Activated naive CD4-positive, alpha-beta T cell treated with anti-CD3 and anti-CD28 coated beads, Interleukin-2, amount 50 U/mL, for 72 hours (primary cell): ENCODE results near the gene CNTROB. TPM values are rescaled to one million over a fixed set of nuclear protein-coding genes. Genes with fewer than 3 reads are reported as not detected.

Experiments
- ATAC-seq, 2 donors: fragments of 150-1000 bp; cut with Tn5 transposase; 2 replicates each; pipeline ENCODE4 v1.10.0; 2021; ENCODE audit warnings: mild to moderate bottlenecking in 2 of 2, moderate library complexity in 2 of 2
- DNase-seq, 2 donors: peaks; one replicate each; pipeline ENCODE4 v3.0.0; 2021 to 2022; ENCODE audit warnings: low spot score in 2 of 2
- H3K27ac Mint-ChIP-seq, 2 donors: one replicate each; pipeline ENCODE4 v1.8.0; 2022; ENCODE audit warnings: mild to moderate bottlenecking in 2 of 2, mixed read lengths in 2 of 2
- H3K36me3 Mint-ChIP-seq, 2 donors: one replicate each; pipeline ENCODE4 v1.8.0; 2022; ENCODE audit warnings: mixed read lengths in 2 of 2
- H3K9me3 Mint-ChIP-seq, 2 donors: one replicate each; pipeline ENCODE4 v1.8.0; 2022; ENCODE audit warnings: mixed read lengths in 2 of 2
- total RNA-seq, 2 donors: library from RNA; stranded (reverse); gene quantifications; one replicate each; pipeline ENCODE4 v1.2.3, GENCODE V29; 2022

Gene CNTROB
- total RNA-seq, 2 donors from 2014 or later = 73.3 to 147 TPM

DNA sequence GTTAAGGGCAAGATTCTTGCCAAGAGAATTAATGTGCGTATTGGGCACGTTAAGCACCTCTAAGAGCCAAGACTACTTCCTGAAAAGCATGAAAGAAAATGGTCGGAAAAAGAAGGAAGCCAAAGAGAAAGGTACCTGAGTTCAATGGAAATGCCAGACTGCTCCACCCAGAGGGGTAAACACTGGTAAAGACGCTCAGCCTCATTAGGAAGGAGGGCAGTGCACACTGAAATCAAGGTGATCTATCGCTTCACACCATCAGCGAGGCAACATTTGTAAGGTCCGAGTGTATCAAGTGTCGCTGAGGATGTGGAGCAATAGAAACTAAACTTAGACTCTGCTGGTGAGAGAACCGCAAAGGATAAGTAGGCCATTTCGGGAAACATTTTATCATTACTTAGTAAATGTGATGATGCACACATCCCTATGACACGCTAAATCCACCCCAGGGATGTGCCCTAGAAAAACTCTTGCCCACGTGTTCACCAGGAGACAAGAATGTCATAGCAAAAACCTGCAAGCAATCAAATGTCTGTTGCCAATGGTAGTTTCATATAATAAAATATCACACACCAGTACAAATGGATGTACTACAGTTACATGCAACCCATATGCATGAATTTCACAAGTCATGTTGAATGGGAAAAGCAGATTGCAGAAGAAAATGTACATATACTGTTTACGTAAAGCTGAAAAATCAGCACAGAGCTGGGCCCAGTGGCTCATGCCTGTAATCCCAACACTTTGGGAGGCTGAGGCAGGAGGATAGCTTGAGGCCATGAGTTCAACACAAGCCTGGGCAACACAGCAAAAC is 23.6 kb downstream of the CNTROB start:
- Mint-ChIP-seq H3K9me3 (no peaks in the 10 kb centered on the region), H3K36me3 (no peaks in the 10 kb centered on the region), H3K27ac (no peak overlapping the region)
- DNase-seq = no peak
- ATAC-seq = no peak

DNA sequence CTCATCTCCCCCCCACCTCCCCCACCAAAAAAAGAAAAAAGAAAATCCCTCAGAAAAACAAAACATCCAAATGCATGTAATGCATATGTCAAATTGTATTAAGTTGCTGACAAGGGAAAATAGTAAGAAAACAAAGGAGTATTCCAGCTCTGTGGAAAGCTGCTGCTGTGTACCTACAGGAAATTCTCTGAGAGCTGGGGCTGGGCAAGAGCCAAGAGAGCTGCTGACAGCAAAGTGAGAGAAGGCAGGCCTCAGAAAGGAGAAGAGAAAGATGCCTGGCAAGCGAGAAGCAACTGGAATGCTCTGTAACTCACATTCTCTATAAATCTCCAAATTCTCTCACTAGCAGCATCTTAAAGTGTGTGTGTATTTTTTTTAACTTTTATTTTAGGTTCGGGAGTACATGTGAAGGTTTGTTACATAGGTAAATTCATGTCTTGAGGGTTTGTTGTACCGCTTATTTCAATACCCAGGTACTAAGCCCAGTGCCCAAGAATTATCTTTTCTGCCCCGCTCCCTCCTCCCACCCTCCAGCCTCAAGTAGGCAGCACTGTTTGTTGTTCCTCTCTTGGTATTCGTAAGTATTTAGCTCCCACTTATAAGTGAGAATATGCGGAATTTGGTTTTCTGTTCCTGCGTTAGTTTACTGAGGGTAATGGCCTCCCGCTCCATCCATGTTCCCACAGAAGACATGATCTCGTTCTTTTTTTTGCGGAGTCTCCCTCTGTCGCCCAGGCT is 24.4 kb downstream of the CNTROB start:
- no peak for ATAC-seq
- Mint-ChIP-seq H3K36me3 (no peaks in the 10 kb centered on the region), H3K27ac (no peak overlapping the region), H3K9me3 (no peaks in the 10 kb centered on the region)
- DNase-seq = no peak

DNA sequence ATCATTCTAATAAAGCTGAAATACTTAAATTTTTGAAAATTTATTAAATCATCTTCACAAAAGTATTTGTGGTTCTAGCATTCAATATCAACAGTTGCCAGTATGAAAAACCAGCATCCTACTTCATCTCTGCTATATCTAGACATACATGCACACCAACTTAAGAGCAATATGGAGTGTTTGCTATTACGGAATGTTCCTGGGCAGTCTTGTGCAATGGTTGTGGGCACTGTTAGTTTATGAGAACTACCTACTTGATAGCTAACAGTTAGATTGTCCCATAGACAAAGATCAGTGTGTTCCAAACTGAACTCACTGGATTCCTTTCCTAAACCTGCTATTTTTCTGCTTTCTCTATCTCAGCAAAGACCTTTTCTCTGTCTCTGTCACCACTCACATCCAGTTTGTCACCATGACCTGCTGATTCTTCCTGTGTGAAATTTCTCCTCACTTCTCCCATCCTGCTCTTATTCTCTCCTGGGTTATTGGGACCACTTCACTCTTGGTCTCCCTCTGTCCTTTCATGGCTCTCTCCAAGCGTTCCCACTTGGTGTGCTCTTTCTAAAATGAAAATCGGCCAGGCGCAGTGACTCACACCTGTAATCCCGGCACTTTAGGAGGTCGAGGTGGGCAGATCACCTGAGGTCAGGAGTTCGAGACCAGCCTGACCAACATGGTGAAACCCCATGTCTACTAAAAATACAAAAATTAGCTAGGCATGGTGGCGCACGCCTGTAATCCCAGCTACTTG is 27.7 kb downstream of the CNTROB start:
- DNase-seq (no peak), ATAC-seq (no peak)
- Mint-ChIP-seq H3K9me3 (no peaks in the 10 kb centered on the region), H3K36me3 (no peaks in the 10 kb centered on the region), H3K27ac (no peak overlapping the region)

- Mint-ChIP-seq H3K36me3 (no peaks in the 10 kb centered on the region), H3K27ac (no peak overlapping the region), H3K9me3 (no peaks in the 10 kb centered on the region)
- DNase-seq (no peak), ATAC-seq (no peak)
Observed at GRCh38 chr17:7961421-7961820, 29.4 kb downstream of the CNTROB start.

DNA sequence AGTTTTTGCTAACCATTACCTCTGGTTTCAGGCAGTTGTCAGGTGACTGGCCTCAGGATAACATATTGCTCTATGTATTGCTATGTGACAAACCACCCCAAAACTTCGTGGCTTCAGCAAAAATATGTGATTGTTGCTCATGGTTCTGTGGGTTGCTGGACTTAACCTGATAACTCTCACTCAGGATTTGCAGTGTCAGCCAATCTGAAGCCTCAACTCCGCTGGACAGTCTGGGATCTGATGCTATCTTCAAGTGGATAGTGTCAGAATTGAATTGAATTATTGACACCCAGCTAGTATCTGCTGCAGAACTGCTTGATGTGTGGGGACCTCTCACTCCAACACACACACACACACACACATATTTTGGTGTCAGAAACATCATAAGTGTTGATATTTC is 35.7 kb downstream of the CNTROB start:
- no peak for DNase-seq

DNA sequence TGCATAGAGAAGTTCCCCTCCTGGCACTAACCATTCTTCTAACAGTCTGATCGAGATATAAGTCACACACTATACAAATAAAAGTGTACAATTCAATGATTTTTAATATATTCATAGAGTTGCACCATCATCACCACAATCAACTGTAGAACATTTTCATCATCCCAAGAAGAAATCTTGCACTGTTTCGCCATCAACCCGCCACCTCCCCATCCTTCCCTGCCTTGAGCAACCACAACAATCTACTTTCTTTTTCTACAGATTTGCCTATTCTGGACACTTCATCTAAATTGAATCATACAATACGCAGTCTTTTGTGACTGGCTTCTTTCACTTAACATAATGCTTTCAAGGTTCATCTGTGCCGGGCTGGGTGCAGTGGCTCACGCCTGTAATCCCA is 37.4 kb downstream of the CNTROB start:
- ATAC-seq (no peak), DNase-seq (no peak)
- Mint-ChIP-seq H3K27ac (no peak overlapping the region), H3K9me3 (peaks cover 2 to 3% of the 10 kb centered on the region in 2 donors), H3K36me3 (peaks cover 3 to 4% of the 10 kb centered on the region in 2 donors)

More for the DNA sequence above, 35.7 kb downstream of the CNTROB start:
- H3K27ac Mint-ChIP-seq = no peak overlapping the region
- H3K36me3 Mint-ChIP-seq = no peaks in the 10 kb centered on the region
- ATAC-seq = no peak
- H3K9me3 Mint-ChIP-seq = no peaks in the 10 kb centered on the region

GRCh38 chr17:7971651-7972050 is 39.6 kb downstream of the CNTROB start:
- no peak for ATAC-seq

GRCh38 chr17:7972131-7972785 is 40.3 kb downstream of the CNTROB start:
- no peak overlapping the region for H3K27ac Mint-ChIP-seq
- no peak for DNase-seq
- peaks cover 16 to 17% of the 10 kb centered on the region in 2 donors for H3K36me3 Mint-ChIP-seq

More at GRCh38 chr17:7971651-7972050, 39.6 kb downstream of the CNTROB start:
- Mint-ChIP-seq H3K36me3 (peaks cover 16 to 17% of the 10 kb centered on the region in 2 donors), H3K9me3 (peaks cover 6 to 16% of the 10 kb centered on the region in 2 donors), H3K27ac (no peak overlapping the region)
- no peak for DNase-seq

GRCh38 chr17:7974638-7975131 is 42.7 kb downstream of the CNTROB start:
- DNase-seq (no peak), ATAC-seq (no peak)
- H3K36me3 Mint-ChIP-seq = peaks cover 16 to 17% of the 10 kb centered on the region in 2 donors
- no peak overlapping the region for H3K27ac Mint-ChIP-seq
- H3K9me3 Mint-ChIP-seq = peaks cover 6 to 16% of the 10 kb centered on the region in 2 donors

More at GRCh38 chr17:7972131-7972785, 40.3 kb downstream of the CNTROB start:
- ATAC-seq = no peak
- H3K9me3 Mint-ChIP-seq = peaks cover 6 to 16% of the 10 kb centered on the region in 2 donors

DNA sequence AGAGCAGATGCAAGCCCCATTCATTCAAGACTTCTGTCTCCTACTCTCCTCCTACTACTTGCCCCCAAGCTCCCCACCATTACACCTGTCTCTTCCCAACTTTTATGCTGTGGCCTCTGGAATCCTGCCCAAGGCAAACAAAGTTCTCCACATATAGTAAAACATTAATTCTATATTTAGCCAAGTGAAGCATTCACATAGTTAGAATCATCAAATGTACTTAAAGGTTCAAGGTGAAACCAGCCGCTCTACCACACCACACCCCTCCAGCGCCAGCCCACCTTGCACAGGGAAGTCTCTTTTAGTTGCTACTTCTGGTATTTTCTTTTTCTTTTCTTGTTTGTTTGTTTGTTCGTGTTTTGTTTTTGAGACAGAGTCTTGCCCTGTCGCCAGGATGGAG is 45.0 kb downstream of the CNTROB start:
- ATAC-seq (no peak), DNase-seq (no peak)
- Mint-ChIP-seq H3K9me3 (peaks cover 6 to 16% of the 10 kb centered on the region in 2 donors), H3K27ac (no peak overlapping the region), H3K36me3 (peaks cover 16 to 17% of the 10 kb centered on the region in 2 donors)

DNA sequence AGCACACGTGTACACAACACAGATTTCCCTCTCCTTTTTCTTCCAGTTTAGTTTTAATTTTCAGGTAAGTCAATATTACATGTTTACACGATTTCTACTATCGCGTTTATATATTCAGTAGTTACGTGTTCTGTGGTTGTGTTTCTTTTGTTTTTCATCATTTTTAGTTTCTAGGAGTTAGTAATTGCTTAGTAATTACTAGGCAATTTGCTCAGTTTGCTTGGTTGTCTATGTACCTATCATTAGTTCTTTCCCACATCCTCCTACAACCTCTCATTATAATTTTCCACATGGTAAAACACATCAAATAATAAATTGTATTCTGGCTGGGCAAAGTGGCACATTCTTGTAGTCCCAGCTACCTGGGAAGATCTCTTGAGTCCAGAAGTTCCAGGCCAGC is 45.8 kb downstream of the CNTROB start:
- H3K9me3 Mint-ChIP-seq = peaks cover 6 to 16% of the 10 kb centered on the region in 2 donors
- no peak overlapping the region for H3K27ac Mint-ChIP-seq
- ATAC-seq (peak in 1 of 2 donors; percentile 28), DNase-seq (no peak)
- peaks cover 16 to 17% of the 10 kb centered on the region in 2 donors for H3K36me3 Mint-ChIP-seq

GRCh38 chr17:7982173-7982572 is 50.2 kb downstream of the CNTROB start:
- H3K27ac Mint-ChIP-seq = peak overlapping the region in 1 of 2 donors; percentile 55
- H3K9me3 Mint-ChIP-seq = no peaks in the 10 kb centered on the region
- DNase-seq = no peak
- H3K36me3 Mint-ChIP-seq = no peaks in the 10 kb centered on the region
- no peak for ATAC-seq

DNA sequence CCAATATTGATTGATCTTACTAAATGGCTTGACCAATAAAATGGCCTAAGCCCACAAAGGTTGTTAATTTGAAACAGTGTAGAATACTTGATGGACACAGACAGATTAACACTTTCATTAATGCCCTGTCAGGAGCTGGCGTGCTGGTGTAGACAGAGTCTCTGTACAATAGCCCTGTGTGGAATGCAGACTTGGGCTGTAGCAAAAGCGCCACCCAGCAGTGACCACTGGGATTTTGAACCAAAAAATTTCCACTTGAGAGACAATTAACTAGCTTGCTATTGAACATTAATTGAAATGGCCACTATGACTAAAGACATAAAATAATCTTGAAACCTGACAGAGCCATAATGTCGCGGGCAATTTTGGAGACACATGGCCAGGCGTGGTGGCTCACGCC is 50.7 kb downstream of the CNTROB start:
- H3K27ac Mint-ChIP-seq = no peak overlapping the region
- no peak for DNase-seq
- H3K9me3 Mint-ChIP-seq = no peaks in the 10 kb centered on the region
- ATAC-seq = no peak
- H3K36me3 Mint-ChIP-seq = no peaks in the 10 kb centered on the region

DNA sequence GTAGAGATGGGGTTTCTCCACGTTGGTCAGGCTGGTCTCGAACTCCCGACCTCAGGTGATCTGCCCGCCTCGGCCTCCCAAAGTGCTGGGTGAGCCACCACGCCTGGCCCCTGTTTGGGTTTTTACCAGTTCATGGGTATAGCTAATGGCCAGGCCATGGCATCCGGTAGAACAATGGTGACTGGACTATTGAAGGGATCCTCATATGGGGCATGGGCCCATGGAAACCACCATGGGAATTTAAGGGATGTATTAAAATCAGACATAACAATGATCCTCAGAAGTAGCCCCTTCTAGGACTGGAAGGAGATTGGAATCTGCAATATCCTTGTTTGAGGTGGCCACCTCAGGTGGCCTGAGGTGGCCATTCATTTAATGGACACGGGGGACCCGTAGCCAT is 52.9 kb downstream of the CNTROB start:
- H3K36me3 Mint-ChIP-seq = no peaks in the 10 kb centered on the region
- DNase-seq (peak in 1 of 2 donors; percentile 16), ATAC-seq (no peak)
- no peak overlapping the region for H3K27ac Mint-ChIP-seq
- no peaks in the 10 kb centered on the region for H3K9me3 Mint-ChIP-seq

- Mint-ChIP-seq H3K27ac (no peak overlapping the region), H3K9me3 (no peaks in the 10 kb centered on the region), H3K36me3 (no peaks in the 10 kb centered on the region)
- DNase-seq = no peak
- ATAC-seq = no peak
Observed at GRCh38 chr17:7987112-7987893, 55.3 kb downstream of the CNTROB start.
